ENCODE data around the gene GPR35. TPM values are rescaled to one million over a fixed set of nuclear protein-coding genes. Genes with fewer than 3 reads are reported as not detected.
"Not testable (repeated sequence)": the region's sequence is repeated elsewhere in the genome, so short reads cannot be mapped to it uniquely, and the experiment has no call there.

The GPR35 gene
- total RNA-seq, 3 donors from 2014 or later, result 47.1 to 132 (median 76.8) TPM

DNA sequence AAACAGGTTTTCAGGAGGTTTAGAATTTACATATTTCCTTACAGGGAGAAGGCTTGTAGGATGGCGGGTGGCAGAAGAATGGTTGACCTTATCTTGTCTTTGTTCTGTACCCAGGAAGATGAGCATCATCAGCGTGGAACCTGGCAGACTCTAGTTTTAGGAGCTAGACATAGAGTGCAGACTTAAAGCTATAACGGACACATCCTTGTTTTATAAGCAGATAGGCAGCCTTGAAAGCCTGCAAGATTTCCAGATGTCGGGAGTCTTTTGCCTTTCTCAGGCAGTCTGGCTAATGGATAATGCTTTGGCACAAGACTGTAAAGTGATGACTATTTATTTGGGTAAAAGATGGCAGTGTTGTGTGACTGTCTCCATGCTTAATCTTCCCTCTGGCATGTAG, 45.7 kb downstream of the GPR35 start:
- no peaks in the 10 kb centered on the region for H3K36me3 ChIP-seq (ENCODE audit: low read depth)
- DNase-seq (no peak), ATAC-seq (no peak)
- H3K4me1 ChIP-seq (ENCODE audit: low read depth), result no peaks in the 10 kb centered on the region
- no peaks in the 10 kb centered on the region for H3K9me3 ChIP-seq
- TF ChIP-seq, protein P1, sequence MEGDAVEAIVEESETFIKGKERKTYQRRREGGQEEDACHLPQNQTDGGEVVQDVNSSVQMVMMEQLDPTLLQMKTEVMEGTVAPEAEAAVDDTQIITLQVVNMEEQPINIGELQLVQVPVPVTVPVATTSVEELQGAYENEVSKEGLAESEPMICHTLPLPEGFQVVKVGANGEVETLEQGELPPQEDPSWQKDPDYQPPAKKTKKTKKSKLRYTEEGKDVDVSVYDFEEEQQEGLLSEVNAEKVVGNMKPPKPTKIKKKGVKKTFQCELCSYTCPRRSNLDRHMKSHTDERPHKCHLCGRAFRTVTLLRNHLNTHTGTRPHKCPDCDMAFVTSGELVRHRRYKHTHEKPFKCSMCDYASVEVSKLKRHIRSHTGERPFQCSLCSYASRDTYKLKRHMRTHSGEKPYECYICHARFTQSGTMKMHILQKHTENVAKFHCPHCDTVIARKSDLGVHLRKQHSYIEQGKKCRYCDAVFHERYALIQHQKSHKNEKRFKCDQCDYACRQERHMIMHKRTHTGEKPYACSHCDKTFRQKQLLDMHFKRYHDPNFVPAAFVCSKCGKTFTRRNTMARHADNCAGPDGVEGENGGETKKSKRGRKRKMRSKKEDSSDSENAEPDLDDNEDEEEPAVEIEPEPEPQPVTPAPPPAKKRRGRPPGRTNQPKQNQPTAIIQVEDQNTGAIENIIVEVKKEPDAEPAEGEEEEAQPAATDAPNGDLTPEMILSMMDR (IDR thresholded peaks at IDR 0.05), result no peak
- no peak overlapping the region for H3K4me3 ChIP-seq
- intact Hi-C loops (cut with DNase I, micrococcal nuclease), result no loop called here

GRCh38 chr2:240672076-240672700, 46.9 kb downstream of the GPR35 start:
- H3K4me1 ChIP-seq (ENCODE audit: low read depth), result no peaks in the 10 kb centered on the region
- DNase-seq, result peak in 1 of 3 donors; percentile 47
- intact Hi-C loops (cut with DNase I, micrococcal nuclease), result no loop called here
- no peaks in the 10 kb centered on the region for H3K9me3 ChIP-seq
- no peak for ATAC-seq
- TF ChIP-seq, protein P1 (IDR thresholded peaks at IDR 0.05), result no peak
- H3K36me3 ChIP-seq (ENCODE audit: low read depth), result no peaks in the 10 kb centered on the region
- no peak overlapping the region for H3K4me3 ChIP-seq

DNA sequence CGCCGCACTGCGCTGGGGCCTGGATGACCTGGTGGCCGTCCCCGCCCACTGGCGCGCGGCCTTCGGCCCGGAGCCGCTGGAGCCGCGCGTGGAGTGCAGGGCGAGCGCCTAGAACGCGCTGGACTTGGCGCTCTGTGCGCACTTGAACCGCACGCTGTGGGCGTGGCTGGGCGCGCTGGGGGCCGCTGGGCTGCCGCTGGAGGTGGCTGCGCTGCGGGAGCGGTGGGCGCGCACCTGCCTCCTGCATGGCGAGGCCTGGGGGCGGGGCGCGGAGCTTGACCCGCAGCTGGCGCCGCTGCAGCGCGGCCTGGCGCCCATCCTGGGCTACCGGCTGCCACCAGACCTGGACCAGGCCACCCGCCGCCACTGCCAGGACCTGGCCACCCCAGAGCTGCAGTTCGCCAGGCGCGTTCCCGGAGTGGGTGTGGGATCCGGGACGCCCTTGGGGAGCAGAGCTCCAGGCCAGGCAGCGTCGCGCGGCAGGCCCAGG, 47.5 kb downstream of the GPR35 start:
- Histone ChIP-seq H3K4me1 (ENCODE audit: low read depth) (no peaks in the 10 kb centered on the region), H3K36me3 (ENCODE audit: low read depth) (no peaks in the 10 kb centered on the region), H3K9me3 (no peaks in the 10 kb centered on the region), H3K4me3 (no peak overlapping the region)
- ATAC-seq (no peak), DNase-seq (no peak)
- TF ChIP-seq, protein P1 (IDR thresholded peaks at IDR 0.05), result no peak
- intact Hi-C loops (cut with DNase I, micrococcal nuclease), result no loop called here

GRCh38 chr2:240674461-240675184, 49.3 kb downstream of the GPR35 start:
- H3K9me3 ChIP-seq; DNase-seq; H3K4me1 ChIP-seq (ENCODE audit: low read depth); H3K36me3 ChIP-seq (ENCODE audit: low read depth); intact Hi-C loops (cut with DNase I, micrococcal nuclease); H3K4me3 ChIP-seq; ATAC-seq: not testable (repeated sequence)

GRCh38 chr2:240675345-240675744, 50.1 kb downstream of the GPR35 start:
- DNase-seq; H3K4me3 ChIP-seq; H3K36me3 ChIP-seq (ENCODE audit: low read depth); H3K9me3 ChIP-seq; H3K4me1 ChIP-seq (ENCODE audit: low read depth); intact Hi-C loops (cut with DNase I, micrococcal nuclease): not testable (repeated sequence)
- ATAC-seq, result peak; percentile 60

- intact Hi-C loops (cut with DNase I, micrococcal nuclease), result not testable (repeated sequence)
Observed at GRCh38 chr2:240678043-240678442, 52.8 kb downstream of the GPR35 start.

DNA sequence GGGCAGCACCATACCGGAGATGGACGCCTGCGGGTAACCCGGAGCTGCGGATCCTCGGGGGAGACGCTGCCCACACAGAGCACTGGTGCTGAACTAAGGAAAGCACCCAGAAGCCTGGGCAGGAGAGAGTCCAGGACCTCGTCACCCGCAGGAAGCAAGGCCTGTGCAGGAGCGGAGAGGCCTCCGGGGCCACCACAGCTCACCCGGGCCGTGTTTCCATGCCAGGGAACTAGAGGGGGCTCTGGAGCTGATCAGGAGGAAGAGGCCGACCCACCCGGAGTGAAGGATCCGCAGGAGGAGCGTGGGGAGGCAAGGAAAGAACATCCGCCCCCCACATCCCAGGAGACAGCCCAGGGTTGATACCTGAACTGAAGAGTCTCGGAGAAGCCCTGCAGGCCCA, 53.6 kb downstream of the GPR35 start:
- H3K4me3 ChIP-seq; H3K4me1 ChIP-seq (ENCODE audit: low read depth); ATAC-seq; DNase-seq; intact Hi-C loops (cut with DNase I, micrococcal nuclease); H3K9me3 ChIP-seq; H3K36me3 ChIP-seq (ENCODE audit: low read depth): not testable (repeated sequence)

More at GRCh38 chr2:240678043-240678442, 52.8 kb downstream of the GPR35 start:
- not testable (repeated sequence) for H3K4me3 ChIP-seq; H3K36me3 ChIP-seq (ENCODE audit: low read depth); DNase-seq; H3K9me3 ChIP-seq; H3K4me1 ChIP-seq (ENCODE audit: low read depth)
- ATAC-seq, result peak; percentile 54

GRCh38 chr2:240680185-240680584, 54.9 kb downstream of the GPR35 start:
- H3K4me3 ChIP-seq; DNase-seq; H3K9me3 ChIP-seq; intact Hi-C loops (cut with DNase I, micrococcal nuclease); H3K4me1 ChIP-seq (ENCODE audit: low read depth); H3K36me3 ChIP-seq (ENCODE audit: low read depth): not testable (repeated sequence)
- ATAC-seq, result peak; percentile 74

Measured in mucosa of descending colon (tissue), 3 donors.